ENCODE data around the gene SPRR2A.
"Not testable (repeated sequence)": the region's sequence is repeated elsewhere in the genome, so short reads cannot be mapped to it uniquely, and the experiment has no call there.

SPRR2A gene

DNA sequence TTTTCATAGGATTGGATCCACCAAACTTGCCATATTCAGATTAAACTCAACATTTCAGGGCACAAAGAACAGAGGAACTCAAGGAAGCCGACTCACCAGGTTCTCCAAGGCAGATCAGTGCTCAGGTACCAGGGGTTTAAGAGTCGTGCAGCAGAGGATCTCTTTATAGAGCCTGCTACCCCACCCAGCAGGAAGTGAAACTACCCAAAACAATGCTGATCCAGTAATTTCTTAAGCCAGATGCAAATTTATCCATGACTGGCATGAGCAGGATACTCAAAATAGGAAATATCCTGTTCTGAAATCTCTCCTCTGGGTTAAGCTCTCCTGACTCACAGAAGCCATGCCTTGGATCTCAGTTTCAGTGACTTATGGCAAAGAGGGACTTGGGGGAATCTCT lies at the start of gene SPRR2A:
SPRR2A (minus strand) TSS at position 138 of the 400 bp plus-strand sequence. CDS start 777 bp downstream, outside the sequence.
- intact Hi-C loops (cut with DNase I): no loop called here
- DNase-seq: no peak

DNA sequence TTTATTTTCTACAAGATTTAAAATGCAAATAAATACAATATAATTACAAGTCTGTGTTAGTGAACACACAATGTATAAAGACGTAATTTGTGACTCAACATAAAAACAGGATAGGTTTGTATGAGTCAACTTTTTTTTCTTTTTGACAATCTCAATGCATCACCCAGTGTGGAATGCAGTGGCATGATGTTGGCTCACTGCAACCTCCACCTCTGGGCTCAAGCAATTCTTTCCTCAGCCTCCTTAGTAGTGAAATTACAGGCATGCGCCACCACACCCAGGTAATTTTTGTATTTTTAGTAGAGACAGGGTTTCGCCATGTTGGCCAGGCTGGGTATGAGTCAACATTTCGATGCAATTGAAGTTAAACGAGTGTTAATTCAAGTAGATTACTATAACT lies 42.9 kb upstream of the SPRR2A start:
- intact Hi-C loops (cut with DNase I): no loop called here
- DNase-seq: no peak

DNA sequence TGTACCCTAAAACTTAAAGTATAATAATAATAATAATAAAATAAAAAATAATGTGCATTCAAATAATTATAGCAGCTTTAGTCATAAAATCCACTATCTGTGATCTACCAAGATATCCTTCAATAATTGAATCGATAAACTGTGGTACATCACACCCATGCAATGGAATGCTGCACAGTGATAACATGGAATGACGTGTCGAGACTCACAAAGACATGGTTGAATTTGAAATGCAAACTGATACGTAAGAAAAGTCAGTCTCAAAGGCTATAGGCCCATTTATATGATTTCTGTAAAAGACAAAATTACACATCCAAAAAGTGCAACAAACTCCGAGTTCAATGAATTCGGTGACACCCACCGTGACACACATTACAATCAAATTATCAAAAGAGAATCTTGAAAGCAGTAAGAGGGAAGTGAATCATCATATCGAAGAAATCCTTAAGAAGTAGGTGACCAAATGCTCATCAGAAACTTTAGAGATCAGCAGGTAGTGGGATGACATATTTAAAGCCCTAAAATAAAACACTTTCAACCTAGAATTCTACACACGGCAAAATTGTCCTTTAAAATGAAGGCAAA lies 42.2 kb upstream of the SPRR2A start:
- no peak for DNase-seq
- intact Hi-C loops (cut with DNase I): no loop called here

DNA sequence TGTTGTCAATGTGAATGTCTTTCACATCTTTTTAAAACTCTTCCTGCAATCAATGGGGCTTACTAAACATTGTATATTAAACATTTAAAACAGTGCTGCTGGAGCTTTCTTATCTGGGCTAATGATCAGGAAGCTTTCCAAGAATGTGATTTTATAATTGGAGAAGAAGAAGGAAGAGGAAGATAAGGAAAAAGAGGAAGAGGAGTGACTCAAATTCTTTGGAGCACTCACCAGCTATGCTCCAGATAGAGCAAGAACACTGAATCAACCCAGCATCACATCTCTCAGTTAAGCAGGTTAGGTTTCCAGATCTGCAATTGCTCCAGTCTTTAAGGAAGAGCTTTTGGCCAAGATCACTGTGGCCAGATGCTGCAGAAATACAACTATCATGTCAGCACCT lies 38.5 kb upstream of the SPRR2A start:
- no peak for DNase-seq
- intact Hi-C loops (cut with DNase I): no loop called here

DNA sequence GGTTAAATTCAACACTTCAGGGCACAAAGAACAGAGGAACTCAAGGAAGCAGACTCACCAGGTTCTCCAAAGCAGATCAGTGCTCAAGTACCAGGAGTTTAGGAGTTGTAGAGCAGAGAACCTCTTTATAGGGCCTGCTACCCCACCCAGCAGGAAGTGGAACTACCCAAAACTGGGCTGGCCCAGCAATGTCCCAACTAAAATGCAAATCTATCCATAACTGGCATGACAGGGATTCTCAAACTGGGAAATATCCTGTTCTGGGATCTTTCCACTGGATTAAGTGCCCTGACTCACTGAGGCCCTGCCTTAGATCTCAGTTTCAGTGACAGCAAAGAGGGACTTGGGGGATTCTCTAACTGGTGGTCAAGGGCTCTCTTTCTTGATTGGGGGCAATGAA lies 37.1 kb upstream of the SPRR2A start, which contains the start of gene SPRR2E:
SPRR2E (minus strand) TSS at position 101 of the 400 bp plus-strand sequence. CDS start 775 bp downstream, outside the sequence.
- no peak for DNase-seq

DNA sequence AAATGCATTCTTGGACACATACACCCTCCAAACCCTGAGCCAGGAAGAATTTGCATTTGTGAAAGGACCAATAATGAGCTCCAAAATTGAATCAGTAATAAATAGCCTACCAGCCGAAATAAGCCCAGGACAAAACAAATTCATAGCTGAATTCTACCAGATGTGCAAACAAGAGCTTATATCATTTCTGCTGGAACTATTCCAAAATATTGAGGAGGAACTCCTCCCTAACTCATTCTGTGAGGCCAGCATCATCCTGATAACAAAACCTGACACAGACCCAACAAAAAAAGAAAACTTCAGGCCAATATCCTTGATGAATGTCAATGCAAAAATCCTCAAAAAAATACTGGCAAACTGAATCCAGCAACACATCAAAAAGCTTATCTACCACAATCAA lies 30.3 kb upstream of the SPRR2A start:
- intact Hi-C loops (cut with DNase I): no loop called here
- DNase-seq: no peak

More for the DNA sequence above, 37.1 kb upstream of the SPRR2A start, which contains the start of gene SPRR2E:
- intact Hi-C loops (cut with DNase I): no loop called here

DNA sequence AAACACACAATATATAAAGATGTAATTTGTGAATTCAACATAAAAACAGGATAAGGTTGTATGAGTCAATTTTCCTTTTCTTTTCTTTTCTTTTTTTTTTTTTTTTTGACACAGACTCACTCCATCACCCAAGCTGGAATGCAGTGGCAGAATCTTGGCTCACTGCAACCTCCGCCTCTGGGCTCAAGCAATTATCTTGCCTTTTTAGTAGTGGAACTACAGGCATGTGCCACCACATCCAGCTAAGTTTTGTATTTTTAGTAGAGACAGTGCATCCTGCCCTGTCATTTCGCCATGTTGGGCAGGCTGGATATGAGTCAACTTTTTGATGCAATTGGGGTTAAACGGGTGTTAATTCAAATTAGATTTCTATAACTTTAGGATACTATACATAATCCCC lies 24.4 kb upstream of the SPRR2A start:
- intact Hi-C loops (cut with DNase I): no loop called here
- DNase-seq: no peak

DNA sequence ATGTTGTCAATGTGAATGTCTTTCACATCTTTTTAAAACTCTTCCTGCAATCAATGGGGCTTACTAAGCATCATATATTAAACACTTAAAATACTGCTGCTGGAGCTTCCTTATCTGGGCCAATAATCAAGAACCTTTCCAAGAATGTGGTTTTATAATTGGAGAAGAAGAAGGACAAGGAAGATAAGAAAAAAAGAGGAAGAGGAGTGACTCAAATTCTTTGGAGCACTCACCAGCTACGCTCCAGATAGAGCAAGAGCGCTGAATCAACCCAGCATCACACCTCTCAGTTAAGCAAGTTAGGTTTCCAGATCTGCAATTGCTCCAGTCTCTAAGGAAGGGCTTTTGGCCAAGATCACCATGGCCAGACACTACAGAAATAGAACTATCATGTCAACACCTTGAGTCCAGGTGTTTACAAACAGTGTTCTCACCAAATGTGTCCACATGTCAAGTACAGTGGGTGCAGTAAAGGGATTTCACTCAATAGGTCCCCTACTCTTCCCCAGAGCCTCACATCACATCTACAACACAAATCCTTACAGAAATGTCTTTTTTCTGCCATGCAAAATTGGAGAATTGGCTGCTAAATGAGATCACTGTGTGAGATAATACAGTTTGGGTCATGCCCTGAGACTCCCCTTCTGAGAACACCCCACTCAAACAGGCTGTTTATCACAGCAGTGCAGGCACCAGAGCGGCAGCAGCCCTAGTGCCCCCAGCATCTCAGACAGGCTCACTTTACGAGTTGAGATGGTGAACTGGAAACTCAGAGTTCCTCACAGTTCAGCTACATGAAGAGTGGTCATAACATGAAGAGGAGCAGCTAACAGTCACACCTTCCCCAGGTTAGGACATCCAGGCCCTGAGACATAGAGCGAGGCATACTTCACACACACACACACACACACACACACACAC lies 15.8 kb upstream of the SPRR2A start:
- intact Hi-C loops (cut with DNase I): no loop called here
- DNase-seq: no peak

DNA sequence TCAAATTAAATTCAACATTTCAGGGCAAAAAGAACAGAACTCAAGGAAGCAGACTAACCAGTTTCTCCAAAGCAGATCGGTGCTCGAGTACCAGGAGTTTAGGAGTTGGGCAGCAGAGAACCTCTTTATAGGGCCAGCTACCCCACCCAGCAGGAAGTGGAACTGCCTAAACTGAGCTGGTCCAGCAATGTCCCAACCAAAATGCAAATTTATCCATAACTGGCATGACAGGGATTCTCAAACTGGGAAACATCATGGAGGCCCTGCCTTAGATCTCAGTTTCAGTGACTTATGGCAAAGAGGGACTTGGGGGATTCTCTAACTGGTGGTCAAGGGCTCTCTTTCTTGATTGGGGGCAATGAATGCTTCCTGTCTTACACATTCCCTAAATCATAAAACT lies 14.2 kb upstream of the SPRR2A start, which contains the start of gene SPRR2B:
SPRR2B (minus strand) TSS at position 101 of the 400 bp plus-strand sequence. CDS start 772 bp downstream, outside the sequence.
- intact Hi-C loops (cut with DNase I): no loop called here
- DNase-seq: no peak

DNA sequence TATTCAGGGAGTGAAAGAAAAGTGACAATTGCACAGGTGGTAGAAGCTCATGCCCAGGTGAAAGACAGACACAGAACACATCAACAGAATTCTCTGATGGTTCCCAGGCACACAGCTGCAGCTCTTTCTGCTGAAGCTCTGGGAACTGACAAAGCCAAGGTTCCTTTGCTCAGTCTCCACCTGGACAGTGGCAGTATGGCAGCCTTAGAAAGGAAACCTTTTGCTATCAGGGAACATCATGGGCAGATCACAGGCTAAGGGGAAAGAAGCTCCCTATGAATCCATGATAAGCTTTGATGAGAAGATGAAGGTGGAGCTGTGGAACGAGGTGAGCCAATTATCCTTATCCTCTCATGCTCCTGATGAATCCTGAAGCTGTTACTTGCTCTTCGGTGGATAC lies 12.9 kb upstream of the SPRR2A start:
- intact Hi-C loops (cut with DNase I): no loop called here
- DNase-seq: no peak

DNA sequence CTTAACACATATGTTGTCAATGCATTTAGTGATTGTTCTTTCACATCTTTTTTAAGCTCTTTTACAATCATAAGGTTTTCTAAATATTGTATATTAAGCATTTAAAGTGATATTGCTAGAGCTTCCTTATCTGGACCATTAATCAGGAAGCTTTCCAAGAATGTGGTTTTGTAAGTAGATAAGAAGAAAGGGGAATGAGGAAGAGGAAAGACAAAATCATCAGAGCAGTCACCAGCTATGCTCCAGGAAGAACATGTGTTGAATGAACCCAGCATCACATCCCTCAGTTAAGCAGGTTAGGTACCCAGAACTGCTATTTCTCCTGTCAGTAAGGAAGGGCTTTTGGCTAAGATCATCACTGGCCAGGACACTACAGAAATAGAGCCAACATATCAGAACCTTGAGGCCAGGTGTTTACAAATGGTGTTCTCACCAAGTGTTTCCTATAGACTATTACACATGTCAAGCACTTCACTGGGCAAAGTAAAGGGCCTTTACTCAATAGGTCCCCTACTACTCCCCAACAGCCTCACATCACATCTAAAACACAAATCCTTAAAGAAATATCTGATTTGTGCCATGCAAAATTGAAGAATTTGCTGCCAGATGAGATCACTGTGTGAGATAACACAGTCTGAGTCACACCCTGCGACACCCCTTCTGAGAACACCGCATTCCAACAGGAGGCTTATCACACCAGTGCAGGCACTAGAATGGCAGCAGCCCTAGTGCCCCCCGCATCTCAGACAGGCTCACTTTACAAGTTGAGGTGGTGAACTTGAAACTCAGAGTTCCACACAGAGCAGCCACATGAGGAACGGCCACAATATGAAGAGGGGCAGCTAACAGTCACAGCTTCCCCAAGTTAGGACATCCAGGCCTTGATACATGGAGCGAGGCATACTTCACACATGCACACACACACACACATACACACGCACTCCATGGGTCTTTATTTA lies 1.8 kb upstream of the SPRR2A start:
- peak in 2 of 10 donors; percentile 9 to 39 for DNase-seq
- intact Hi-C loops (cut with DNase I): no loop called here

DNA sequence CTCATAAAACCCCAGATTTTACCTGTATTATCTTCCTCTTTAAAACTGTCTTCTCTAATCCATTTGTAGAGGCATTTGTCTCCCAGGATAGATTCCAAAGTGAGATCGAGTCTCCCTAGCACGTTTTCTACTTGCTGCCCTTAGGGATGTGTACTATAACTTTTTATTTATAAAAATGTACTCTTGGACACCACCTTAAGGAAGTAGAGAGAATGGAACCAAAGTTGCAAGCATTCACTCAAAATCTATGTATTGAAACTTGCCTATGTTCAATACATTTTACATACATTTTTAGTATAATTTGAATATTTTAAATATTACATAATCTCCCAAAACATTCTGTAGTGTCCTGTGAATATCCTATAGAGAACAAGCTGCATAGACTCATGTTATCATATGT lies 842 bp upstream of the SPRR2A start:
- intact Hi-C loops (cut with DNase I): no loop called here
- DNase-seq: no peak

DNA sequence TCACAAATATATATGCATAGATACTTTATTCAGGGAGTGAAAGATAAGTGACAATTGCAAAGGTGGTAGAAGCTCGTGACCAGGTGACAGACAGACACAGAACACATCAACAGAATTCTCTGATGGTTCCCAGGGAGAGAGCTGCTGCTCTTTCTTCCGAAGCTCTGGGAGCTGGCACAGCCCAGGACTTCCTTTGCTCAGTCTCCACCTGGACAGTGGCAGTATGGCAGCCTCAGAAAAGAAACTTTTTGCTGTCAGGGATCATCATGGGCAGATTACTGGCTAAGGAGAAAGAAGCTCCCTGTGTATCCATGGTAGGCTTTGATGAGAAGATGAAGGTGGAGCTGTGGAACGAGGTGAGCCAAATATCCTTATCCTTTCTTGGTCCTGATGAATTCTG lies 1.2 kb downstream of the SPRR2A start:
- intact Hi-C loops (cut with DNase I); DNase-seq: not testable (repeated sequence)

DNA sequence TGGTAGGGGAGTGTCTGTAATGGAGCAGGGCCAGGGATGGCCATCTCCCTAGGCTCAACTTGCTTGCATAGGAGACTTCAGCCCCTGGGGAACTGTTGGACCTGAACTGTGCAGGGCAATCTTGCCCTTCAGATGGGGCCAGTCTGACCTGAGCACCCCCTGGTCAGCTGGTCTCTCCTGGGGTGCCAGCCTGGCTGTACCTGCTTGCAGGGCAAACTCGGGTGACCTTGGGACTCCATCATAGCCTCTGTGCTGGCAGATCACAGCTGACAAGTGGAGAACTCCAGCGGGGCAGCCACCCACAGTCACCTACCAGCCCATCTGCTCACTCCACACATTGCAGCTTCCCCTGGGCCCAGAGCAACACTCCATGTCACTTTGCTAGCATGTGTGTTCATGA lies 8.1 kb downstream of the SPRR2A start:
- peak in 1 of 10 donors; percentile 59 for DNase-seq
- intact Hi-C loops (cut with DNase I): no loop called here

DNA sequence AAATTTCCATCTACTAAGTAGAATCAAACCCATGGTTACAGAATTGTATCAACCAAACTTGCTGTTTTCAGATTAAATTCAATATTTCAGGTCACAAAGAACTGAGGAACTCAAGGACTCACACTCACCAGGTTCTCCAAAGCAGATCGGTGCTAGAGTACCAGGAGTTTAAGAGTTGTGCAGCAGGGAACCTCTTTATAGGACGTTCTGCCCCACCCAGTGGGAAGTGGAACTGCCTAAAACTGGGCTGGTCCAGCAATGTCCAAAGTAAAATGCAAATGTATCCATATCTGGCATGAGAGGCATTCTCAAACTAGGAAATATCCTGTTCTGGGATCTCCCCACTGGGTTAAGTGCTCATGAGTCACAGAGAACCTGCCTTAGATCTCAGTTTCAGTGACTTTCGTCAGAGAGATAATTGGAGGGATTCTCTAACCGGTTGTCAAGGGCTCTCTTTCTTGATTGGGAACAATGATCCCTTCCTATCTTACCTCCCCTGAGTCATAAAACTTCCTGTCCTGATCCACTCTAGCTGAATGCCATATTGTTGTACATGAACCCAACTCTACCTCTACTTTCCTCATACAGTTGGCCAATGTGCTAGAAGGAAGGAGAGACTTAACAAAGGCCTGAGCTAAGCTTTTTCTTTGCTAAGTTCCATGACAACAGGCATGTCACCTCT lies 16.2 kb downstream of the SPRR2A start, which contains the start of gene SPRR2D:
SPRR2D (minus strand) TSS at position 171 of the 682 bp plus-strand sequence. CDS start 774 bp downstream, outside the sequence.
- intact Hi-C loops (cut with DNase I): no loop called here
- DNase-seq: no peak

DNA sequence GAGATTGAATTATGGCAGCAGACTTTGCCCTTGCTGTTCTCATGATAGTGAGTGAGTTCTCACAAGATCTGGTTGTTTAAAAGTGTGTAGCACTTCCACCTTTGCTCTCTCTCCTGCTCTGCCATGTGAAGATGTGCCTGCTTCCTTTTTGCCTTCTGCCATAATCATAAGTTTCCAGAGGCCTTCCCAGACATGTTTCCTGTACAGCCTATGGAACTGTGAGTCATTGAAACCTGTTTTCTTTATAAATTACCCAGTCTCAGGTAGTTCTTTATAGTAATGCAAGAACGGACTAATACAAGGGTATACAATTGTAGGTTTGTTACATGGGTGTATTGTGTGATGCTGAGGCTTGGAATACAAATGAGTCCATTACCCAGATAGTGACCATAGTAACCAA lies 22.1 kb downstream of the SPRR2A start:
- intact Hi-C loops (cut with DNase I): no loop called here
- DNase-seq: no peak

DNA sequence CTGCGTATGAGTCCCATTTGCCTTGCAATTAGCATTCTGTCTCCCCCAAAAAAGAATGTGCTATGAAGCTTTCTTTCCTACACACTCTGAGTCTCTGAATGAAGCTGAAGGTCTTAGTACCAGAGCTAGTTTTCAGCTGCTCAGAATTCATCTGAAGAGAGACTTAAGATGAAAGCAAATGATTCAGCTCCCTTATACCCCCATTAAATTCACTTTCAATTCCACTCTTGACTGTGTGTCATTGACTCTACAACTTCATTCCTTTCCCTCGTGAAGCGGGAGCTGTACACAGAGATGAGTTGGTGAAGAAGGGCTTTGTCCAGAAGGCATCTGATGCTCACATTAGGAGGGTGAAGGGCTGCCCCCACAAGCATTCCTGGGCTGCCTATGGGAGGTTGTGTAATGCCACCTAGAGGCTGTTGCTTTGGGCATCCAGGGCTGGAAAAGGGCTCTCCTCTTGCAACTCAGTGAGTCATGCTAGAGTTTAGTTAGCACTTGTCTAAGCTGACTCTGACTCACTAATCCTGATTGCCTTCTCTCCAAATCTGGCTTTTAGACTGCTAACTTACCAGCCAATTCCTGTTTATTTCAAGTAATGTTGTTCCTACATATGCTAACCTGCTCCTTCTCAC lies 24.5 kb downstream of the SPRR2A start:
- intact Hi-C loops (cut with DNase I): no loop called here
- DNase-seq: peak in 5 of 10 donors; percentile 8 to 73 (median 39)

DNA sequence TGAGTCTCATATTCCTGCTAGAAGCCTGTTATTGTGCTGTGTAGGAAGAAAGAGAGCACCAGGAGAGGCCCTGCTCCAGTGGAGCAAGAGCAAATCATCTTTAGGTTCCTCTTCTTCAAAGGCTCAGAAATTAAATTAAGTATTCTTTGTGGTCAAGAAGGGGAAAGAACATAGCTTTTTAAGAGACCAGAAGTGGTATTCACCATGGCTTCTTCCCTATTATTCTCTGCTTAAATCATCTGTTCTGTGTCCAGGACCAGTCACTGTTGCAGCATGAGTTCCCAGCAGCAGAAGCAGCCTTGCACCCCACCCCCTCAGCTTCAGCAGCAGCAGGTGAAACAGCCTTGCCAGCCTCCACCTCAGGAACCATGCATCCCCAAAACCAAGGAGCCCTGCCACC lies 25.2 kb downstream of the SPRR2A start:
- DNase-seq: no peak

DNA sequence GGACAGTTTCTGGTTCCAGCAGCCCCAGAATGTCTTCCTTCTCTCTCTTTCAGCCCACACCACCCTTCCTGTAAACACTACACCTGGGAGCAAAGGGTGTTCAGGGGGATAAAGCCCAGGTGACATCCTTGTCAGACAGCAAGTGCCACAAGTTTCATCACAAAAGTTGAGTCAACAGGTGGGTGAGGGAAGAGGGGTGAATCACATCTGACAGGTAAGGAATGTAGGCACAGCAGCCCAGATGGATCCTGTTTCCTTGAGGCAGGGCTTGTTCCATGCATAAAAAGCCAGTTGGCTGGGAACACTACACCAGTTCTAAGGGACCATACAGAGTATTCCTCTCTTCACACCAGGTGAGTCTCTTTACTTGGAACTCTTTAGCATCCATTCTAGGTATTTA lies 26.4 kb downstream of the SPRR2A start, which contains the start of gene SPRR1B:
SPRR1B (plus strand) TSS at position 309 of the 400 bp plus-strand sequence. CDS start 1,143 bp downstream, outside the sequence.
- no peak for DNase-seq

More for the DNA sequence above, 25.2 kb downstream of the SPRR2A start:
- intact Hi-C loops (cut with DNase I): no loop called here

More for the DNA sequence above, 26.4 kb downstream of the SPRR2A start, which contains the start of gene SPRR1B:
- intact Hi-C loops (cut with DNase I): no loop called here

Data from posterior cingulate gyrus (tissue), 11 donors.